ENCODE measurements around the gene PMIS2.

Gene PMIS2

DNA sequence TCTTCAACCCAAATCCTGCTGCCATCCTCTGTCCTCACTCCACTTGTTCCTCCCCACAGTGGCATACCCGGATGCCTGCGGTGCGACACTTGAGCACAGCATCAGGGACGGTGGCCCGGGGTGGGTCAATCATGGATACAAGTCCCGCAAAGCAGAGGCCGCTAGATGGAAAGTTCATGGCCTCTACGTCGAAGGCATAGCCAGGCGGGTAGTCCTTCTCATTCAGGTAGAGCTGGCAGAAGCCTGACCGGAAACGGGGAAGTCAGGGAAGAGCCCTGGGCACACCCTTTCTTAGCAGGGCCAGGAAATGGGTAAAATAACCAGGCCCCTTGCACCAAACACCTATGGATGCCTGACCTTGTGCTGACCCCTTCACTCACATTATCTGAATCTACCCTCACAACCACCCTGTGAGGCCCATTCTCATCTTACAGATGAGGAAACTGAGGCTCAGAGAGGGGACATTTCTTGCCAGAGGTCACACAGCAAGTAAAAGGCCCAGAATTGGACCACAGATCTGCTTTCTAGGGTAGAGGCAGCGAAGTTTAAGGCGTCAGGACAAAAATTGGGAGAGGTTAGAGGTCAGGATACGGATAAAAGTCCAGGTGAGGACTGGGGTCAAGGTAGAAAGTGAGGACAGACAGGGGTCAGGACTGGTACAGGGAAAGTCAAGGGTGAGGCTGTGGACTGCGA lies 29.0 kb upstream of the PMIS2 start:
- no peak for DNase-seq (ENCODE audit: low read depth)

DNA sequence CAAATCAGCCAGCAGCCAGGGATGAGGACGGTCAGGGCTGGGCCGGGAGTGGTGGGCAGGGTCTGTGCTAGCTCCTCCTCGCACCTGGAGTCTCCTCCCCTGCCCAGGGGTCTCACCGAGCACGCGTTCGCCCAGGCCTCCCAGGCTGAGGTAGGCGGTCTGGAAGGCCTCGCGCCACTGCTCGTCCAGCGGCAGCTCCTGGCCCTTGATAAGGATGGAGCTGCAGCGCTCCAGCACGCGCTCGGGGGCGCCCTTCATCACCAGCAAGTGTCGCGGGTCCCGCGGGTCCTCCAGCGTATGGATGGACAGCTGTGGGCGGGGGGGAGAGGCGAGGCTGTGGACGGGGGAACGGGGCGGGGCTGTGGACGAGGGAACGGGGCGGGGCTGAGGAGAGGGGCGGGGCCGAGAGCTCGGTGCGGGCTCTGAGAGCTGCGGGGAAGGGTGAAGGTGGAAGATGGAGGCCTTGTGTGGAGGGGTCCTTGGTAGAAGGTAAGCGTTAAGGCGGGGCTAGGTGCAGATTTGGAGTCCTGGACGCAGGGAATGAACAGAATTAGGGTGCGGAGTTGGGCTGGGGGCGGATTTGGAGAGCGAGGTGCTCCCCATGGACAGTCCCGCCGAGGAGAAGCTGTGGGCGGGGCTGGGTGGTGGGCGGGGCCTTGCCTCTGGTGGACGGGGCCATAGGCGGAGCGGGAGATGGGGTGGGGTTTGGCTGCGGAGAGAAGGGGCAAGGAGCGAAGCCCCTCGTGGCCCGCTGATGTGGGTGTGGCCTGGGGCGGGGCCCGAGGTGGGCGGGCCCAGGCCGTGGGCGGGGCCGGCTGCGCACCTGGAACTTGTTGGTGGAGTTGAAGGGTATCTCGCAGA lies 28.2 kb upstream of the PMIS2 start:
- no peak for DNase-seq (ENCODE audit: low read depth)

DNA sequence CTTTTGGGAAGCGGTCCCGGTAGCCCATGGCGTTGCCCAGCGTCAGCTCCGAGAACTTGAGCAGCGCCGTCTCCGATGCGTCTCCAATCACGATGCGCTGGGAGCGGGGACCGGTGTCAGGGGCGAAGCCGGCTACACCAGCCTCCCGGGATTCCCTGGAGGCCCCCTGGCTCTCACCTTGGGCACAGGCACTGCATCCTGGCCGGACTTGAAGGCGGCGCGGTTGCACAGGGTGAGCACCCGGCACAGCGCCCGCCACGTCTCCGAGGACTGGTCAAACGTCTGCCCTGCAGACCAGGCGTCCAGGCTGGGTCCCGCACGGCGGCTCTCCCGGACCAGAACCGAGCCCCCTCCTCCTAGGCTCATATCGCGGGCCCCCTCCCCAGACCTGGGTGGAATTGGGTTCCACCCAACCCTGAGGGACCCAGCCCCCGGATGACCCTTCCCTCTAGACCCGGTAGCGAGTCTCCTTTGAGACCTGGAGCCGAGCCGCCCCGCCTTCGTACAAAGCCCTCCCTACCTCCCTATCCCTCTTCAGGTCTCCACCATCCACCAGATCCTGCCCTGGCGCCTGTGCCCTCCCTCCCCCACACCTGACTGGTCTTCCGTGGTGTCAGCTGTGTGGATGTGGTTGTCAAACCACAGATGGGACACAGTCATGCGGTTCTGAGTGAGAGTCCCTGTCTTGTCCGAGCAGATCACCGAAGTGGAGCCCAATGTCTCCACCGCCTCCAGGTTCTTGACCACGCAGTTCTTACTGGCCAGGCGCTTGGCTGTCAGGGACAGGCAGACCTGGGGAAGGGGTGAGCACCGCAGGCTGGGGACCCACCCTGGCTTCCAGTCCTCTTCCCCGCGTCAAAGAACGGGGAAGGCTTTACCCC lies 27.3 kb upstream of the PMIS2 start:
- DNase-seq (ENCODE audit: low read depth), result no peak

DNA sequence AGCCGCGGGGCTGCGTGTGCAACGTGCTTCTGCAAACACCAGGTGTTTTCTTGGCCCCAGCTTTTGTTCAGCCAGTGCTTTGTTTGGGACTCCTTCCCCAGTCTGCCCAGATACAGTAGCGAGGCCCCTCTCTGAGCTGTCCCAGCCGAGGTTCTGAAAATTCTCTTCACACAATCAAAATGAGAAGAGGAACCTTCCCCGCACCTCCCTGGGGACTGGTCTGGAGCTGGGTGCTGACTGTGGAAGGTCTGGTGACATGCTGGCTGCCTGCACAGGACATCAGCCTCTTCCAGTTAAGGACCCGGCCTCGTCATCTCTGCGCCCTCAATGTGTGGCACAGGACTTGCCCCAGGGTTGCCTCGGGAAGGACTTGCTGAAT lies 26.7 kb upstream of the PMIS2 start:
- no peak for DNase-seq (ENCODE audit: low read depth)

DNA sequence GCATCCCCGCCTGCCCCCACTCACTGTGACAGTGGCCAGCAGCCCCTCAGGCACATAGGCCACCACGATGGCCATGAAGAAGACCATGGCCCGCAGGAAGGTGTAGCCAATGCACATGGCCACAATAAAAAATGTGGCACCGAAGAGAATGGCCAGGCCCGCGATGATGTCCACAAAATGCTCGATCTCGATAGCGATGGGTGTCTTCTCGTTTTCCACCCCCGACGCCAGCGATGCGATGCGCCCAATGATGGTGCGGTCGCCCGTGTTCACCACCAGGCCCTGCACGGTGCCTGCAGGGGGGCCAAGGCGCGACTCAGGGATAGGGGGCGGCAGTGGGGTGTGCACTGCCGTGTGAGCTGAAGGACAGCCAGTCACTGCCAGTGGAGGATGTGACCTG lies 26.2 kb upstream of the PMIS2 start:
- no peak for DNase-seq (ENCODE audit: low read depth)

DNA sequence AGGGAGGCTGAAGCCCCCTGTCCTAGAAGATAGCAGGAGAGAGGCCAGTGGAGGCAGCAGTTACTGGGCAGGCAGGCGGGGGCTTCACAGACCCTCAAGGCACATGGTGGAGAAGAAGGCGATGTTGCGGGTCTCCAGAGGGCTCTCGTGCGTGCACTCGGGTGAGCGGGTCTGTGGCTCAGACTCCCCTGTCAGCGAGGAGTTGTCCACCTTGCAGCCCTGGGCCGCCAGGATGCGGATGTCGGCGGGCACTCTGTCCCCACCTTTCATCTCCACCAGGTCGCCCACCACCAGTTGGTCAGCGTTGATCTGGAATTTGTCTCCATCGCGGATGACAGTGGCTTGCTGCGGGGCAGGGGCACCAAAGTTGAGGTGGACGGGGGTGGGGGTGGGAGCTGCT lies 25.7 kb upstream of the PMIS2 start:
- no peak for DNase-seq (ENCODE audit: low read depth)

DNA sequence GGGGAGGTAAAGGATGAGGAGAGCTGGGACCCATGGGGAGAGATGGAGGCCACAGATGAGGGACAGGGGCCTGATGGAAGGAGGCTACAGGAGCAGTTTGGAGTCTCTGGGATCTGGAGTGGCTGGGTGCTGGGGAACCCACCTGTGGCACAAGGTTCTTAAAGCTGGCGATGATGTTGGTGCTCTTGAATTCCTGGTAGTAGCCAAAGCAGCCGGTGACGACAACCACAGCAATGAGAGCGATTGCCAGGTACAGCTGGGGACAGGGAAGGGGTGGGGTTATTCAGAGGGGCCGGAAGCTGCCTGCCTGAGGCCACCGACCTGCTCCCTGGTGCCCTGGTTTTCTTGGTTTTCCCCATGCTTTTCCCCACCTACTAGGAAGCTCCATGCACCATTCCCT lies 25.3 kb upstream of the PMIS2 start:
- DNase-seq (ENCODE audit: low read depth), result no peak

DNA sequence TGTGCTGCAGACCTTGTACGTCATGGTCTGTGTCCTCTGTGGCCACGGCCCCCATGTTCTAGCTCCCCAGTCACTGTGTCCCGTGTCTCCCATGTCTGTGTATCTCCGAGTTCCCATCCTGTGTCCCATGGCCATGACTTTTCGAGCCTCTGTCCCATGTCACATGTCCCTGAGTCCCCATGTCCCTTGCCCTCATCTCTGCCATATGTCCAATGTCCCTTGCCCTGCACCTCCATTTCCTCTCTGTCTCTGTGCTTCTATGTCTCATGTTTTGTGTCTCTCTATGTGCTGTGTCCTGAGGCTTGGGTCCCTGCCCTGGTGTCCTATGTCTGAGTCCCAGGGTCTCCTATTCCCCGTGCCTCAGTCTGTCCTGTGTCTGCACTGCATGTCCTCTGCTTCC lies 24.5 kb upstream of the PMIS2 start:
- DNase-seq (ENCODE audit: low read depth), result no peak

DNA sequence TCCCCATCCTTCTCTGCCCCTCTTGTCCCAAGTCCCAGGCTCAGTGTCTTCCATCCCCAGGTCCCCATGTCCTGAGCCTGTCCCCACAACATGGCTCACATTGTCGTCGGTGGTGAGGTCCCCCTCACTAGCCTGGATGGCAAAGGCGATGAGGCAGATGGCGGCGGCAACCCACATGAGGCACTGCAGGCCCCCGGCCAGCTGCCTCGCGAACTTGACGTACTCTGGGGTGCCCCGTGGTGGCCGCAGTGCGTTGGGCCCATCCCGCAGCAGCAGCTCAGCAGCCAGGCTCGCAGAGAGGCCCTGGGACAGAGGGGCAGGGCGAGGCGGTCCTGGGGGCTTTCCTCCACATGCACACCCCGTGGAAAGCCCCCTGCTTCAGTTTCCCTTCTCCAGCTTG lies 23.6 kb upstream of the PMIS2 start:
- no peak for DNase-seq (ENCODE audit: low read depth)

DNA sequence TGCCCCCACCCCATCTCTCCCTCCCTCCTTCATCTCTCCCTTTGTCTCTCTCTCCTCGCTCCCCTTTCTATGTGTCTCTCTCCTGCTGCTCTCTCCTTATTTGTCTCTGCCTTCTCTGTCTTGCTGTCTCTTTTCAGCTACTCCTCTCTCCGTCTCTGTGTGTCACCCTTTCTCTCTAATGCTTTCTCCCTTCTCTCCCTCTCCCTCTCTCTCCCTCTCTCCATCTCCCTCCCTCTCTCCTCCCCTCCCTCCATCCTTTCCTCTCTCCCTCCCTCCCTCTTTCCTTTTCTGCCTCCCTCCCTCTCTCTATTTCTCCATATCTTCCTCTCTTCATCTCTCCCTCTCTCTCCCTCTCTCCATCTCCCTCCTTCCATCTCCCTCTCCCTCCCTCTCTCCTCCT lies 23.2 kb upstream of the PMIS2 start:
- DNase-seq (ENCODE audit: low read depth), result no peak

DNA sequence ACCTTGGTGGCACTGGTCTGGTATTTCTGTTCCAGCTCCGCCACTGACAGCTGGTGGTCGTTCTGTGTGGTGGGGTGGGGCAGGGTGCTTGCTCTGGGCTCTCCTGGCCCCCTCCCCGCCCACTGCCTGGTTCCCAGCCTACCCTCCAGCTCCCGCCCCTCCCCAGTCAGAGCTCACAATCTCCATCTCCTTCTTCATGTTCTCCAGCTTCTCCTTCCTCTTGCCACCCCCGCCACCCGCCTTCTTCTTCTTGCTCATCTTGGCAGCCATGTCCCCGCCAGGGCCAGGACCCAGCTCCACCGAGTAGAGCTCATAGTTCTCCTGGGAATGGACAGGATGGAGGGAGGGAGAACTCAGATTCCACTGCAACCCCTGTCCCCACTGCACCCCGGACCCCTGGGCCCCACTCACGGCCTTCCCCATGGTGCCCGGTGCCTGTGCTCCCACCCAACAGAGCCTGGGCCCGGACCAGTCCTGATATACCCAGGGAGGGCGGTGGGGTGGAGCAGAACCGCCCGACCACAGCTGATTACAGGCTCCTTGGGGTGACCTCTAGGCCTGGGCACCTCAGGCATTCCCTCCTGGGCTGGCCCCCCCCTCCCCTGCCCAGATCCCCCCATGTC lies 22.7 kb upstream of the PMIS2 start, which contains the start of gene ATP4A:
Gene ATP4A, minus strand, starts transcription at position 452 of the 623 bp plus-strand sequence. Its CDS starts 29 bp downstream, at position 423.
- no peak for DNase-seq (ENCODE audit: low read depth)

DNA sequence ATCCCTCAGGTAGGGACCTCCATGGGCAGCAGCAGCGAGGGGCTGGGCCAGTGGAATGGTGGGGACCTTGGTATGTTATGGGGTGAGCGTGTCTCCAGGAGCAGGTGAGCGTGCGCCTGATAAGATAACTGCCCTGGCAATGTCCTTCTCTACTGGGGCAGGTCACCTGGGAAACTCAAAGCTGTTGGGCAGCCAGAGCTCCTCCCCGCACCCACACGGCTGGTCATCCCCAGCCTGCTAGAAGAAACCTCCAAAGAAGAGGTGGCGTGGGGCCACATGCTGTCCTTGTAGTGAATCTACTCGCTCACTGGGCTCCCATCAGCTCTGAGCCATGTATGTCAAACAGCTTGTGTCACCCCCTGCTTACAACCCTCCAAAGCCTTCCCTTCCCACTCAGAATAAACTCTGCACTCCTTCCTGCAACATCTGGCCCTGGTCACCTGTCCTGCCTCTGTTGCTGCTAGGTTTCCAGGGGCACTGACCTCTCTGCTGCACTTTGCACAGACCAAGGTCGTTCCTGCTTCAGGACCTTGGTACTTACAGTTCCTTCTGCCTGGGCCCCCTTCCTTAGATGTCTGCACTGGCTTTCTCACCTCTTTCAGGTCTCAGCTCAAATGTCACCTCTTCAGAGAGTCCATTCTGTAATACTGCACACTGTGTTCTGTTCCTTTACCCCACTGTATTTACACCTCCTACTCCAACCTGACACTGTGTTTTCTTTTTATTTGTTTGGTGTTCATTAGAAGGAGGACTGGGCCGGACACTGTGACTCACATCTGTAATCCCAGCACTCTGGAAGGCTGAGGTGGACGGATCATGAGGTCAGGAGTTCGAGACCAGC lies 20.7 kb upstream of the PMIS2 start:
- DNase-seq (ENCODE audit: low read depth), result no peak

DNA sequence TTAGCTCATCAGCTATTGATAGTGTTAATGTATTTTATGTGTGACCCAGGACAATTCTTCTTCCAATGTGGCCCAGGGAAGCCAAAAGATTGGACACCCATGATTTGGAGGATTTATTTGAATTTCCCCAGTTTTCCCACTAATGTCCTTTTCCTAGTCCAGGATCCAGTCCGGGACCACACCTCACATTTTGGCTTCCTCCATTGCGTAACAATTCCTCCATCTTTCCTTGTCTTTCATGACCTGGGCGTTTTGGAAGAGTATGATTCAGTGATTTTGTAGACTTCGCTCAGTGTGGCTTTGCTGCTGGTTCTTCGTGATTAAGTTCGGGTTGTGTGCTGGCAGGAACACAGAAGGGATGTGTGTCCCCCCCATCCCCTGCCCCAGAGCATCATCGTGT lies 19.2 kb upstream of the PMIS2 start:
- no peak for DNase-seq (ENCODE audit: low read depth)

DNA sequence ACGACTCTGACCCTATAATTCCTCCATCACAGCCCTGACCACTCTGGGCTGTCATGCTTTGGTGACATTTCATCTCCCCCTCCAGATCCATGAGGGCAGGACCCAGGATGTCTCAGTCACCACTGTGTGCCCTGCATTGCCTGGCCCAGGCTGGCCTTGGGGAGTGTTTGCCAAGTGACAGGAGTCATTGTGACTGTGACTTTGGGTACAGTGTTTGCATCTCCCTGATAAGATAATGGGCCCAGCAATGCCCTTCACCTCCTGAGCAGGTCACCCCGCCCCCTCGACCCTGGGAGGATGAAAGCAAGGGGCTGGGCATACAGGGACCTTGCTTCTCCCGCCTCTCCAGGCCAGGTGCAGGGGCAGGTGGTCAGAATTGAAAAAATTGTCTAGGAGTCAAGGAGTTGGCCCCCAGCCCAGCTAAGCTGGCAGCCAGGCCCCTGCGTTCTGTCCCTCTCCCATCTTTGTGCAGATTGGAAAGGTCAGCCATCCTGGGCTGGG lies 16.6 kb upstream of the PMIS2 start:
- DNase-seq (ENCODE audit: low read depth), result no peak

DNA sequence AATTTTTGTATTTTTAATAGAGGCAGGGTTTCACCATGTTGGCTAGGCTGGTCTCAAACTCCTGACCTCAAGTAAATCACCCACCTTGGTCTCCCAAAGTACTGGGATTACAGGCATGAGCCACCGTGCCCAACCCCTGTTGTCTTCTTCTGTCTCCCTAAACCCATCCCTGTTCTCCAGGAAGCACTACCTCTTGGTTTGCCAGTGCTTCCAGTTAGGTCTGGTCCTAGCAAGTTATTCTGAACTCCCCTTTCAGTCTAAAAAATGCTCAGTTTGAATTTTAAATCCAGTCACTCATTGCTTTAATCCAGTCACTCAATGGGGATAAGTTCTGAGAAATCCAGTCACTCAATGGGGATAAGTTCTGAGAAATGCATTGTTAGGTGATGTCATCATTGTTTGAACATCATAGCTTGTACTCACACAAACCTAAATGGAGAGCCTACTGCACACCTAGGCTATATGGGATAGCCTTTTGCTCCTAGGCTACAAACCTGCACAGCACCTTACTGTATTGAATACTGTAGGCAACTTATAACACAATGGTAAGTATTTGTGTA lies 14.5 kb upstream of the PMIS2 start:
- no peak for DNase-seq (ENCODE audit: low read depth)

DNA sequence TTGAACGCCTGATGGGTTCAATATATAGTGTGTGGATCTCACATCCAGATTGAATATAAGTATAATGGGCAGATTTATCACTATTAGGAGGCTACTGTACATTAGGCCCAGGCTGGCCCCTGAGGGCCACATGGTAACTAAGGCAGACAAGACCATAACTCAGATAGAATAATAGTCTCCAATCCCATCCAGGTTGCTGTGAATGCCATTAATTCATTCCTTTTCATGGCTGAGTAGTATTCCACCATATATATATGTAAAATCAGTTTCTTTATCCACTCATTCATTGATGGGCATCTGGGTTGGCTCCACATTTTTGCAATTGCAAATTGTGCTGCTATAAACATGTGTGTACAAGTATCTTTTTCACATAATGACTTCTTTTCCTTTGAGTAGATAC lies 8.1 kb upstream of the PMIS2 start:
- DNase-seq (ENCODE audit: low read depth), result no peak

DNA sequence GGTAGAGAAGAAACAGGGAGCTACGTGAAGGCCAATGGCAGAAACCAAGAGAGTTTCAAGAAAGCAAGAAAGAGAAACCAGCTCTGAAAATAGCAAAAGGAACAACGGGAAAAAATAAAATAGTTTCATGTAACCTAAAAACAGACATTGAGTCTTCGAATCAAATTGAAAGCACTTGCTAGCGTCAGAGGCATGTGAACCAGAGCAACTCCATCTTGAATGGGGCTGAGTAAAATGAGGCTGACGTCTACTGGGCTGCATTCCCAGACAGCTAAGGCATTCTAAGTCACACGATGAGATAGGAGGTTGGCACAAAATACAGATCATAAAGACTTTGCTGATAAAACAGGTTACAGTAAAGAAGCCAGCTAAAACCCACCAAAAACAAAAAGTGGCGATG lies 7.3 kb upstream of the PMIS2 start:
- DNase-seq (ENCODE audit: low read depth), result no peak

DNA sequence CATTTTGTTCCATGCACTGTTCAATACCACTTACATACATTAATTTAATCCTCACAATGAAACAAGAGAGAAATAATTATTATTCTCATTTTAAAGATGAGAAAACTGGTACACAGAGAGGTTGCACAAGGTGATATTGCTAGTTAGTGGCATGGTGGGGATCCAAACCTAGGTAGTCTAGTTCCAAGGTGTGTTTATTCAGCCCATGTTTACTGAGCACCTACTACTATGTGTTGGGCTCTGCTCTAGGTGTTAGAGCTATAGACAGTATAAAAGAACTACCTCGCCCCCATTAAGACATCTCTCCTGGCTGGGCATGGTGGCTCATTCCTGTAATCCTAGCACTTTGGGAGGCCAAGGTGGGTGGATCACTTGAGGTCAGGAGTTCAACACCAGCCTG lies 3.2 kb upstream of the PMIS2 start:
- no peak for DNase-seq (ENCODE audit: low read depth)

DNA sequence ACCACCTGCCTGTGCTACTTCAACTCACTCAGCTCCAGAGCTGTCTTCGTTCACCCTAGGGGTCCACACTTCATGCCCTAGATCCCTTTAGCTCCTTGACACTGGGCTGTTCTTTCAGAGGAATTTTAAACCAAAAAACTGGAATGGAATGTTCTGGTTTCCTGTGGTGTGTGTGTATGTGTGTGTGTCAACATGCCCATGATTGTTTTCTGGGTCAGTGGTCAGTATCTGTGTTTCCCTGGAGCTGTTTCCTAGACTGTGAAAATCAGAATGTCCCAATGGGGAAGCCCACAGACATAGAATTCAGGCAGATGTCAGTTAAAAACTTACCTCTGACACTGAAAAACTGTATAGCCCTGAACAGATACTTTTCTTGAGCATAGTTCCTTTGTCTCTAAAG lies 1.3 kb downstream of the PMIS2 start:
- no peak for DNase-seq (ENCODE audit: low read depth)

DNA sequence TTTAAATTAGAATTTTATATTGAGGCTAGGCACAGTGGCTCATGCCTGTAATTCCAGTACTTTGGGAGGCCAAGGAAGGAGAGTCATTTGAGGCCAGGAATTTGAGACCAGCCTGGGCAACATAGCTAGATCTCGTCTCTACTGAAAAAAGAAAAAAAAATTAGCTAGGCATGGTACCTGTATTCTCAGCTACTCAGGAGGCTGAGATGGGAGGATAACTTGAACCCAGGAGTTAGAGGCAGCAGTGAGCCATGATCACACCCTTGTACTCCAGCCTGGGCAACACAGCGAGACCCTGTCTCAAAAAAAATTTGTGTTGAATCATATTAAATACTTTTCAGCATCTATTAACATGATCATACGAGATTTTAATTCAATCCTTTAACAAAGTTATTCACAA lies 4.9 kb downstream of the PMIS2 start:
- DNase-seq (ENCODE audit: low read depth), result no peak

DNA sequence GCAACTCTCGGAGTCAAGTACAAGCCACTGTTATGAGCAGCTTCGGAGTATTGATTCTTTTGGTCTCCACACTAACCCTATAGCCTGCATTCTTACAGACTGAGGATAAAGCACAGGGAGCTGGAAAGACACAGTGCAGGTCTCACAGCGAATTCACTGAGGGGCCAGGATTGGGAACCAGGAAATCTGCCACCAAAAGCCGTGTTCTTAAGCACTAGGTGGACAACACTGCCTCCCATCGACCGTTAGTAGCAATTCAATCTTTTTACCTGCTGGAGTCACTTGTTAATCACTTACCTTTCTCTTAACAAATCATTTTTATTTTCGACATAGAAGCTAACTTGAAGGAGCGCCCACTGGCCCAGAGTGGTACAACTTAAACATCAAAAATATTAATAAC lies 6.3 kb downstream of the PMIS2 start:
- no peak for DNase-seq (ENCODE audit: low read depth)

Measured in HS-27A (cell line).